Measurements from ENCODE around the gene CABLES1. TPM values are rescaled to one million over a fixed set of nuclear protein-coding genes. Genes with fewer than 3 reads are reported as not detected.

CABLES1 gene
- polyA plus RNA-seq, 3 donors, result 0.09 to 0.15 TPM; not detected in 1

GRCh38 chr18:23226930-23227725 is 91.8 kb downstream of the CABLES1 start:
- no peak for TF ChIP-seq CTCF (IDR thresholded peaks at IDR 0.05)
- H3K9me3 Mint-ChIP-seq, result peaks cover 0 to 3% (median 0%) of the 10 kb centered on the region in 7 donors
- intact Hi-C loops (cut with micrococcal nuclease), result loop anchor here in 1 of 2 donors (10.0 kb wide), 1 partner anchor 92 kb away; the partner anchor contains the start of gene CABLES1
- Histone ChIP-seq H2AFZ (ENCODE audit: insufficient read depth, low read depth, low read length, poor library complexity, severe bottlenecking) (no peak overlapping the region), H3K27ac (ENCODE audit: low read depth in 1 of 2, low read length in 2 of 2) (no peak overlapping the region), H3K79me2 (ENCODE audit: insufficient read depth, low read length) (no peaks in the 10 kb centered on the region), H3K4me3 (replicated peaks in 1 of 3; ENCODE audit: low read depth in 2 of 3, low read length in 3 of 3) (no peak overlapping the region), H3K9me3 (replicated peaks in 1 of 2; ENCODE audit: control insufficient read depth in 1 of 2, insufficient read depth in 1 of 2, low read length in 2 of 2) (no peaks in the 10 kb centered on the region), H3K27me3 (ENCODE audit: control insufficient read depth in 2 of 2, insufficient read depth in 2 of 2, low read length in 2 of 2) (no peaks in the 10 kb centered on the region), H3K9ac (ENCODE audit: insufficient read depth, low read length, poor library complexity, severe bottlenecking) (no peak overlapping the region), H3K4me1 (ENCODE audit: control insufficient read depth in 1 of 2, insufficient read depth in 2 of 2, low read length in 2 of 2) (peaks cover 28 to 37% of the 10 kb centered on the region in 2 donors), H4K20me1 (ENCODE audit: insufficient read depth, low read length) (no peaks in the 10 kb centered on the region), H3K36me3 (replicated peaks in 1 of 2; ENCODE audit: control insufficient read depth in 1 of 2, insufficient read depth in 2 of 2, low read length in 2 of 2) (no peaks in the 10 kb centered on the region), H3K4me2 (replicated peaks; ENCODE audit: extremely low read depth, low read length, poor library complexity, severe bottlenecking) (no peak overlapping the region)
- peaks cover 0 to 4% of the 10 kb centered on the region in 2 donors for H3K36me3 Mint-ChIP-seq
- H3K4me3 Mint-ChIP-seq, result no peak overlapping the region
- peak overlapping the region in 6 of 7 donors; percentile 2 to 76 (median 48) for H3K27ac Mint-ChIP-seq
- peak in 1 of 3 donors; percentile 45 for DNase-seq
- H3K4me1 Mint-ChIP-seq, result peaks cover 66% of the 10 kb centered on the region
- peaks cover 3 to 12% (median 4%) of the 10 kb centered on the region in 3 donors for H3K27me3 Mint-ChIP-seq (ENCODE audit: low read depth in 3 of 3)
- 95% methylated on average over 5 of the region's 11 CpGs for WGBS (ENCODE audit: insufficient coverage)

- Histone ChIP-seq H2AFZ (ENCODE audit: insufficient read depth, low read depth, low read length, poor library complexity, severe bottlenecking) (no peak overlapping the region), H3K4me2 (replicated peaks; ENCODE audit: extremely low read depth, low read length, poor library complexity, severe bottlenecking) (no peak overlapping the region)
Observed at GRCh38 chr18:23227726-23228070, 92.4 kb downstream of the CABLES1 start.

More at GRCh38 chr18:23227726-23228070, 92.4 kb downstream of the CABLES1 start:
- no peaks in the 10 kb centered on the region for H3K9me3 ChIP-seq (replicated peaks in 1 of 2; ENCODE audit: control insufficient read depth in 1 of 2, insufficient read depth in 1 of 2, low read length in 2 of 2)
- H4K20me1 ChIP-seq (ENCODE audit: insufficient read depth, low read length), result no peaks in the 10 kb centered on the region
- Mint-ChIP-seq H3K36me3 (peaks cover 0 to 4% of the 10 kb centered on the region in 2 donors), H3K27me3 (ENCODE audit: low read depth in 3 of 3) (peaks cover 4 to 12% (median 6%) of the 10 kb centered on the region in 3 donors), H3K9me3 (peaks cover 0 to 3% (median 0%) of the 10 kb centered on the region in 7 donors), H3K4me1 (peaks cover 69% of the 10 kb centered on the region), H3K4me3 (no peak overlapping the region), H3K27ac (peak overlapping the region in 2 of 7 donors; percentile 60 to 76)
- no peak for TF ChIP-seq CTCF (IDR thresholded peaks at IDR 0.05)
- no peaks in the 10 kb centered on the region for H3K27me3 ChIP-seq (ENCODE audit: control insufficient read depth in 2 of 2, insufficient read depth in 2 of 2, low read length in 2 of 2)
- DNase-seq, result no peak
- H3K79me2 ChIP-seq (ENCODE audit: insufficient read depth, low read length), result no peaks in the 10 kb centered on the region
- no peak overlapping the region for H3K9ac ChIP-seq (ENCODE audit: insufficient read depth, low read length, poor library complexity, severe bottlenecking)
- no peaks in the 10 kb centered on the region for H3K36me3 ChIP-seq (replicated peaks in 1 of 2; ENCODE audit: control insufficient read depth in 1 of 2, insufficient read depth in 2 of 2, low read length in 2 of 2)
- WGBS (ENCODE audit: insufficient coverage), result no CpG with 5 or more reads among the region's 2 CpGs
- no peak overlapping the region for H3K4me3 ChIP-seq (replicated peaks in 1 of 3; ENCODE audit: low read depth in 2 of 3, low read length in 3 of 3)
- no peak overlapping the region for H3K27ac ChIP-seq (ENCODE audit: low read depth in 1 of 2, low read length in 2 of 2)
- intact Hi-C loops (cut with micrococcal nuclease), result loop anchor here in 1 of 2 donors (10.0 kb wide), 1 partner anchor 93 kb away; the partner anchor contains the start of gene CABLES1
- H3K4me1 ChIP-seq (ENCODE audit: control insufficient read depth in 1 of 2, insufficient read depth in 2 of 2, low read length in 2 of 2), result peaks cover 28 to 38% of the 10 kb centered on the region in 2 donors
